GM18526 (cell line): ENCODE measurements around the gene NUMA1.

Experiments
- POLR2A ChIP-seq: IDR thresholded peaks from 3 replicates; pipeline ENCODE4 v1.6.1; 2011; ENCODE audit not compliant: insufficient read length; ENCODE audit errors: extremely low read depth

Gene NUMA1

DNA sequence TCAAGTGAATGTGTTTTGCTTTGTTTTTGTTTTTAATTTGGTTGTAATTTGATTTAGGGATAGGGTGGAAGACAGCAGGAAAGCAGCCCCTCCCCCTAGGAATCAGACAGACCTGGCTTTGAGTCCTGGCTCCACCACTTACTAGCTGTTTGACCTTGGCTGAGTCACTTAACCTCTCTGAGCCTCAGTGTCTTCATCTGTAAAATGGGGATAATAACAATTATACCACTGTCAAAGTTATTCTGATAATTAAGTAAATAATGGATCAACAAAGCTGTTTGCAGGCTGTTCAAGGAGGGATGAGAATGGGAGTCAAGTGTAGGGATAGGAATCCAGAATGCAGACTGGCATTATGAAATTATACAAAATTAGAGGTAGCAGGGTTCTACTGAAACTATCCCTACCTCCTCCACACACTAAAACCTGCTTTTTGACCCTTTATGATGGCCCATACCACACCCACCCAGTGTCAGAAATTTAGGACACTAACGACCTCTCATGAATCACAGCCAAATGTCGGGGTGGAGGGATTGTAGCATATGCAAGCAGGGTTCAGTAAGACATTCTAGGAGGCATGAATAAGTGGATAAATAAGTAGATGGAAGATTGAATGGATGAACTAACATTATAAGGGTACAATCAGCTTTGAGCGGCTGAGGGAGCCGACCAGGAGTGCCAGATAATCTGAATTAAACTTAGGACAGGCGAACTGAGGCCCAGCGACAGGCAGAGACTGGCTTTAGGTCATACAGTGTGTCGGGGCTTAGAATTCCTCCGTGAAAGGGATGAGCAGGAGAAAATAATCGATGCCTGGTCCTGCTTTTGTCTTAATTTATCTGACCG is 31.2 kb upstream of the NUMA1 start:
- no peak for TF ChIP-seq POLR2A

DNA sequence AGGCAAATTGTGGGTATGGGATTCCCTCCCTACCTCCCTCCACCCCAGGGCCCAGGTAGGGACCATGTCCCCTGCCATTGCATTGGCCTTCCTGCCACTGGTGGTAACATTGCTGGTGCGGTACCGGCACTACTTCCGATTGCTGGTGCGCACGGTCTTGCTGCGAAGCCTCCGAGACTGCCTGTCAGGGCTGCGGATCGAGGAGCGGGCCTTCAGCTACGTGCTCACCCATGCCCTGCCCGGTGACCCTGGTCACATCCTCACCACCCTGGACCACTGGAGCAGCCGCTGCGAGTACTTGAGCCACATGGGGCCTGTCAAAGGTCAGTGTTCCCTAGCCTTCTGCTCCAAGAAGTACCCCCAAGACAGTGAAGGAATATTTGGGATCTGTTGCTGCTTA is 25.5 kb upstream of the NUMA1 start, which contains the start of gene TOMT:
TSS of gene TOMT (plus strand) at position 37 of the 400 bp plus-strand sequence. CDS start at position 65, 28 bp downstream.
- no peak for TF ChIP-seq POLR2A

DNA sequence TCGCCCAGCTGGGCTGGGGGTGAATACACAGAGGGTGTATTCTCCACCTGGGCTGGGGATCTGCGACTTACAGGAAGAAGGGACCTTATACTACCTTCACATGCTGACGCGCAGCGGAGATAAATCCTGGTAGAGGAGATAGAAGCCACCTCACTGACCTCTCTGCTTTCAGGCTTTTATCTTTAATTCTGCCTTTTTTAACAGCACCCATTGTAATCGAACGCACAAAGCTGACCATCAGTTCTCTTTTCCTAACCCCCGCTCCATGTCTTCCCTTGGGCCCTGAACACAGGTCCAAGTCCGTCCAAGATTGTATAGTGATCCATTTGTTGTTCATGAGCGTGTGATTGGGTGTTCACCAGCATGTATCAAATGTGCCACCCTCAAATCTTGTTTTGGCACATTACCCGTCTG is 23.4 kb upstream of the NUMA1 start:
- TF ChIP-seq POLR2A = no peak

DNA sequence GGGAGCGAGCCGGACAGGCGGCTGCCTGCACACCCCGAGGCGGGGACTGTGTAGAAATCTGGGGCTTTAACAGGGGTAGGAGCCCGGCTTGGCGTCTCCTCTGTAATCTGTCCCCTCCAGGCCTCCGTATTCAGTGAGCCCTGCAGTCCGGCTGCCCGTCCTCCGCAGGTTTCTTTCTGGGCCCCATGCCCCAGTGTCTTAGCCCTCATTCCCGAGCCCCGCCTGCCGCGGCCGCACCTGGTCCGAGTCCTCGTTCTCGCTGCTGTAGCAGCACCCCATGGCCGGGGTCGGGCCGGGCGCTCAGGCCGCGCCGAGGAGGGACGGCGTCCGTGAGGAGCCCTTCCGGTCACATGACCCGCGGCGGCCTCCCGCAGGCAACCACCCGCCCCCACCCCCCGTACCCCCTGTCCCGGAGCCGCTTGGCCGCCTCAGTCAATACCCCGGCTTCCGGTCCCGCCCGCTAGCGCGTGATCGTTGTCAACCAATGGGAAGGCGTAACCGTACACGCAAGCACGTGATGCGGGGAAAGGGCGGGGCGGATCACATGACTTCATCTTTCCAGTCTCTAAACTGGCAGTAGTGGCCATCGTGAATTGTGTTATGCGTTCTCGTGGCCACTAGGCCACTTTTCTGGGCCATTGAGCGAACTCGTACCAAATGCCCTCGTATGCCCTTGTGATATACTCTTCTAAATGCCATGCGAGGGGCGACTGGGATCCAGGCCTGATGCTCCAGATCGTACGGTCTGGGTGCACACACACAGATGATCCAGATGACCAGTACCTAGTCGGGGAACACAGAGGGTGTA is 22.8 kb upstream of the NUMA1 start, which contains the start of gene LAMTOR1:
TSS of gene LAMTOR1 (minus strand) at position 352 of the 808 bp plus-strand sequence. CDS start at position 279, 73 bp downstream.
- peak; percentile 94 for TF ChIP-seq POLR2A

DNA sequence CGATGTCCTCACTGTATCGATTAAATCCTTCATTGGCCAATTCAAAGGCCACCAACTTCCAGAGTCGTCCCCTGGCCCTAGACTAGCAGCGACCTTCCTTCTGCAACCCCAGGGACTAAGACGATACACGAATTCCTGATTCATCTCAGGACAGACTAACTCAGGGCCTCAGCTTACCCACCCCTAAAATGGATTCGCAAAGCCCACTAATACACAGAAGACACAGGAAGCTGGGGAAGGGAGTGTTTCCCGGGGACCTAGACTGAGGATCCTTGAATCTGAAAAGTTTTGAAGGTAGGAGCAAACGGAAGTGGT is 22.2 kb upstream of the NUMA1 start:
- no peak for TF ChIP-seq POLR2A

DNA sequence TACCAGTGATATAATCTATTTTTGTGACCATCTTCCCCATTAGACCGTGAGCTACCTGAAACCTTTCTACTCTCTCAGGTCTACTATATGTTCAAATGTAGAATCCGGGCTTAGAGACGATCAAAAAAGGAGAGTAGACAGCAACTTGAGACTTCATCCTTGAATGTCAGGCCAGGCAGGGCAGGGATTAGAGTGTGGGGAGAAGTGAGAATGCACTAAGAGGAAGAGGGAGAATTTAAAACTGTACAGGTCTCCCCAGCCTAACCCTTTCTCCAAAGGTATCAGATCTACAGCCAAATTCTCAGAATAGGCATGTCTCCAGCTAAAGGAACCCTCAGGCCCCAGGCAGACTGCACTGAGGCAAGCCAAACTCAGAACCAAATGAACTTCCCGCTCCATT is 21.8 kb upstream of the NUMA1 start:
- TF ChIP-seq POLR2A = no peak

DNA sequence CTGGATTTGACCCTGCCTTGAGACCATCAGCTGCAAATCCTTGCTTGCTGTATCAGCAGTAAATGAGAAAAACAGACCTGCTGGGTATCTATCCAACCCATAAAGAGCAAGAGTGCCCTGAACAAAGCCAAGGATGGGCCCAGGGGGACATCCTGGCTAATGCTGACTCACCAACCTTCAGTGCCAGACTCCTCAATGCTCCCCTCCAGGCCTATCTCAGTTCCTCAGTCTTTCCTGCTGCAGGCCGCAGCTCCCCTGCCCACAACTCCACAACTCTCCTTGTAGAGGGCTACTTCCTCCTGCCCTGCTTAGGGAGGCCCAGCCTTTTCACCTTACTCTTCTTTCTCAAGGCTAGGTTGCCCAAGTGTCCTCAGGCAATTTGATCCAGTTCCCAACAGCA is 20.1 kb upstream of the NUMA1 start:
- TF ChIP-seq POLR2A = no peak

DNA sequence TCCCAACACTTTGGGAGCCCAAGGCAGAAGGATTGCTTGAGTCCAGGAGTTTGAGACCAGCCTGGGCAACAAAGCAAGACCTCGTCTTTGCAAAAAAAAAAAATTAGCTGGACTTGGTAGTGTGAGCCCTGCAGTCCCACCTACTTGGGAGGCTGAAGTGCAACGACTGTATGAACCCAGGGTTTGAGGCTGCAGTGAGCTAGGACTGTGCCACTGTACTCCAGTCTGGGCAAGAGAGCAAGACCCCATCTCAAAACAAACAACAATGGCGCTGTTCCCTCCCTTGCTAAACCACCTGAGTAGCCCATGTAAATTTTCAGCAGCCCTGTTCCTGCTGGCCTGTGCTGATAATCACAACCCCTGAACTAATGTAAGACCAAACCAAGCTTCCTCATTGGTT is 19.7 kb upstream of the NUMA1 start:
- TF ChIP-seq POLR2A = no peak

DNA sequence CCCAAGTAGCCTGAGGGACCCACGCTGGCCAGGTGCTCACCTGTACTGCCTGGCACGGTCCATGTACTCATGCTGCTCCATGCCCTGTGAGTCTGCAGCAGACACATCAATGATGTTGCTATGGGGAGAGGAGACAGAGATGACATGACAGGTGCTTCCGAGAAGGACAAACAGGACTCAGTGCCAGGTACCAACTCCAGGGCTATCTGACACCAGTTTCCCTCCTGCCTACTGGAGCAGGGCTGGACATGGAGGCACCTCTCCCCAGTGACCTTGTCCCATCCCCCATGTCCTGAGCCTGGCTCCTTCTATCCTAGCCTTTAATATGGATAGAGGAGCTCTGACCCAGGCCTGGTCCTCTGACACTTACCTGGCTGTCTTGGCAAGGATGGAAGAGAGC is 18.4 kb upstream of the NUMA1 start:
- no peak for TF ChIP-seq POLR2A

DNA sequence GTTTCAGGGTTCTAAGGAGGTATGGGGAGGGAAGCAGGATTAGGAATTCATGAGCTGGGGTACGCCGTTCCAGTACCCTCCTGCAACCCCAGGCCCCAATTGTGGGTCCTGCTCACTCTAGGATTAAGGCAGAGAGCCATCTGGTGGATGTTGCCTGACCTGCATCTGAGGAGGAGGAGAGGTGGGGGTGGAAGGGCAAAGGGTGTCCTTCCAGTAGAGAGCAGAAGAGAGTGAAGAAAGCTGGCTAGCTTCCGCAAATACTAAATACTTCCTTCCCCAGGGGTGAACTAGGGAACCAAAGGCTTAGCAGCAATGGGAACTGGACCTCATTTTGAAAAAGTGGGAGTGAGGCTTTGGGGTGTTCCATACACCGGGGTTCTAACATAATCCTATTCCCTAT is 10.9 kb upstream of the NUMA1 start:
- no peak for TF ChIP-seq POLR2A

DNA sequence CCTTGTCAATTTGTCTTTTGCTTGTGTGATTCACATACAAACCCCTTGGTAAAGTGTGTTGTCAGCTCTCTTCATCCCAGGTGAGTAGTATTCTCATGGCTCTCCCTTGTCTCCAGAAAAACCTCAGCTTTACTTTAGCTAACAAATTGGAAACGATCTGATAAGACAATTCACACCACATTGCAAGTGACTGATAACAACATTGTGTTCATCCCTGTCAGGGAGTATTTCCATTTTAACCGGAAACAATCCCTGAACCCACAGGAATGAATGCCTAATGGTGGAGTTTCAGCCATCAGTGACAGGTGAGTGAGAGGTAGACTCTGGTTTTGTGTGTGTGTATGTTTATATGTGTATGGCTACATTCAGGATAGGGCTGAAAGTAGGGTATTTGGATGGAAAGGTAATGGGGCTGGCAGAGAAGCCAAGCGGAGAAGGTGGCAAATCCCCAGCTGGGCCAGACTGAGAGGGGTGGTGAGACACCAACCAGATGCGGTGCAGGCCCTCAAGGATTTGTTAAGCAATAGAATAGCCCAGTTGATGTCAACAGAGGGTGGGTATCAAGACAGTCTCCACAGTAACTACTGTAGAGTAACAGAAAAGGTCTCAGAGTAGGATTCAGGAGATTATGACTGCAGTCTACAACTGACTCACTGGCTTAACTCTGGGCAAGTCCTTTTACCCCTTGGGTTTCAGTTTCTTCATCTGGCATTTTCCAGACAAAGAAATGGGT is 7.9 kb upstream of the NUMA1 start:
- TF ChIP-seq POLR2A = no peak

DNA sequence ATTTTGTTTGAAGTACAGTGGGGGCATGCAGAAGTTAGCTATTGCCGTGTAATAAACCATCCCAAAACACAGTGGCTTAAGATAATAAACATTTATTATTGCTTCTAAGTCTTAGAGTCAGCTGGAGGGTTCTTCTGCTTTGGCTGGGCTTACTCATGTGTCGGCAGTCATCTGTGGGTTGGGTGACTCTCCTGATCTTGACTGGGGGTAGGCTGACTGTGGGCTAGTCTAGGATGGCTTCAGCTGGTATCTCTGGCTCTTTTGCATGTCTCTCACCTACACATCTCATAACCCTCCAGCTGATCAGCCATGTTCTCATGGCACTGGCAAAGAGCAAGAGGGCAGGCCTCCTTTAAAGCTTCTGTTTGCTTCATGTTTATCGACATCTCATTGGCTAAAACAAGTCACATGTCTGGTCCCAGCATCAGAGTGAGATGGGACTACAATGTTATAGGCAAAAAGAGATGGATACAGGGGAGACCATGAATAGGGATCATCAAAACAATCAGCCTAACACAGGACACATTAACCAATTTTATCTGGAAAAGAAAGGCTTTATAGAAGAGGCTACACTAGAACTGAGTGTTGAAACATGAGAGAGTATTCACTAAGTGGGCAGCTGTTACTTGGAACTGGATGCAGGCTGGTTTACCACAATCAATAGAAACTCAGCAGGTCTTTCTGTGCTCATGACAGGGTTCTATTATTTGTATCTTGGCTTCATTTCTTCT is 5.4 kb upstream of the NUMA1 start:
- TF ChIP-seq POLR2A = no peak

DNA sequence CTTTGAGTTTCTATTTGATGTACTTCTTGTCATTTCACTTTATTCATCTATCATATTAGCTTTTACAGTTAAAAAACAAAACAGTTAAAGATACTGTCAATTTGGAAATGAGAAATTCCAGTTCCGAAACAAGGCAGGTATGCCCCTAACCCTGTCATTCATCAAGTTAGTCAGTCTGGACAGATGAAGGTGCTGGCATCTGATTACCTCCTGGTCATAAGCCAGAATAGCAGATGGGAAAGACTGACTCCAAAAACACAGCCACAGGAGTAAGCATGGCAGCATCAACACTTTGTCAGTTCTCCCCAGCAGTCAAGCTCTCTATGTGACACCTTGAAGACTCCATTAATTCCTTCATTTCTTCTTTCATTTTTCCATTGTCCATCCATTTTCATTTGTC is 4.6 kb upstream of the NUMA1 start:
- no peak for TF ChIP-seq POLR2A

DNA sequence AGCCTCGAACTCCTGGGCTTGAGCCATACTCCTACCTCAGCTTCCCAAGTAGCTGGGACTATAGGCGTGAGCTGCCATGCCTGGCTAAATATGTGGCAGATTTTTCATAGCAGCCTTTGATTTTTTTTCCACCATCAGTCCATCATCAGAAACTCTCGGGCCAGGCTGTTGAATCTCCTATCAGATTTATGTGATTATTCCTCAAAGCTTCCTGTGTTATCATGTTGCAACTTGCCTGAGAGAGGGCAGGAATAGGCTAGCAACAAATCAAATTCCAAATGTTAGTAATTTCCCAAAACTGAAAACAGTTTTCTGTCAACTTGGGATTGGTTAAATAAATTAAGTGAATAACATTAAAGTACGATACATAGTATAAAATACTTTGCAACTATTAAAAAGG is 3.7 kb upstream of the NUMA1 start:
- no peak for TF ChIP-seq POLR2A

DNA sequence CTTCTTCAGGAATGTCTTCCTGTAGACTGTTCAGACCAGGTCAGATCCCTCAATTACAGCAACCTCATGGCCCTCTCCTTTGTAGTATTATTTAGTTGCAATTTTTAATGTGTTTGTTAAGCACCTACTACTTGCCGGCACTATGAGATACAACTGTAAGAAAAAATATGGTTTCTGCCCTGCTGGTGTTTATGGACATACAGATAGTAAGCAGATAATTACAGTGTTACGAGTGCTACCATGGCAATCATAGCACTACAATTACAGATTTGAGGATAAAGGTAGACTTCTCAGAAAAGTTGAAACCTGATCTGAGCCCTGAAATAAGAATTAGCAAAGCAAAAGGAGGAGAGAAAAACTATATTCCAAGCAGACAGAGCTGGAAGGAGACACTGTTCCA is 3.1 kb upstream of the NUMA1 start:
- TF ChIP-seq POLR2A = no peak

DNA sequence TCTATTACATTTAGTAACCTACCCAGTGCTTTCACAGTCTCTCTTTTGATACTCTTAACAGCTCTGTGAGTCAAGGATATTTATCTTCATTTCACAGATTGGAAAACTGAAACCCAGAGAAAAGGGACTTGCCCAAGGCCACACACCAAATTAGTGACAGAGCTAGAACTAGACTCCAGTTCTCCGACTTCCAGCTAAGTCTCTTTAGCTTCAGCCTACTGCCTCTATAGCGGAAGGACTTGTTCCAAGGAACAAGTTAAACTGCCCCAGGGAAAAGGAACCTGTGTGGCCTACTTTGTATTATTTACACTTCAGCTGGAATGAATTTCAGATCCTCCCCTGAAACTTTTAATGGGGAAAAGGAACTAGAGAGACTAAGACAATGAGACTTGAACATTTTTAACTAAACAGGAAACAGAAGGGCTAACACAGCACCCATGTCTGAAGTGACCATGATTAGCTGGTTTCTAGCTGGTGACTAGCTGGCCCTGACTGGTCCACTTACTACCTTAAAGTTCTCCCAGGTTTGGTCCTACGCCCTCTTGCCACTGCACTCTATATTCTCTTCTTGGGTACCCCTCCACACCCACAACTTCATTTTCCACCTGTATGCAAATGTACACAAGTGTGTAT is 1.6 kb upstream of the NUMA1 start:
- no peak for TF ChIP-seq POLR2A
